Measurements from ENCODE around the gene KCNIP4.

KCNIP4 gene

DNA sequence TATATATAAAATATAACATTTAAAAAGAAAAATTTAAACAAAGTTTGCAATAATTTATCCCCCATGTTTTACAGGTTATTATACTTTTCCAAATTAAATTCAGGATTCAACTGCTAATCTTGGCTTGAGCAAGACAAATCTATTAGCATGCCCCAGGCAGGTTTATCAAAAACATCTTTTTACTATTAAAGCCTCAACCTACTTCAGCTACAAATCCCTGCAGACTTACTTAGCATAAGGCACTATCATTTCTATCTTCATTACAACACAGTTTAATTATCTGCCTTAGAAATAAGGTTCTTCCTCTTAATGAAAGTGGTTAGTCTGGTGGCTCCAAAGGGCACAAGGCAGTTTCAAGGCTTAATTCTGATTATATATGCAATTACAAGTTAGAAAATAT is 770.7 kb downstream of the KCNIP4 start:
- TF ChIP-seq, protein P1, sequence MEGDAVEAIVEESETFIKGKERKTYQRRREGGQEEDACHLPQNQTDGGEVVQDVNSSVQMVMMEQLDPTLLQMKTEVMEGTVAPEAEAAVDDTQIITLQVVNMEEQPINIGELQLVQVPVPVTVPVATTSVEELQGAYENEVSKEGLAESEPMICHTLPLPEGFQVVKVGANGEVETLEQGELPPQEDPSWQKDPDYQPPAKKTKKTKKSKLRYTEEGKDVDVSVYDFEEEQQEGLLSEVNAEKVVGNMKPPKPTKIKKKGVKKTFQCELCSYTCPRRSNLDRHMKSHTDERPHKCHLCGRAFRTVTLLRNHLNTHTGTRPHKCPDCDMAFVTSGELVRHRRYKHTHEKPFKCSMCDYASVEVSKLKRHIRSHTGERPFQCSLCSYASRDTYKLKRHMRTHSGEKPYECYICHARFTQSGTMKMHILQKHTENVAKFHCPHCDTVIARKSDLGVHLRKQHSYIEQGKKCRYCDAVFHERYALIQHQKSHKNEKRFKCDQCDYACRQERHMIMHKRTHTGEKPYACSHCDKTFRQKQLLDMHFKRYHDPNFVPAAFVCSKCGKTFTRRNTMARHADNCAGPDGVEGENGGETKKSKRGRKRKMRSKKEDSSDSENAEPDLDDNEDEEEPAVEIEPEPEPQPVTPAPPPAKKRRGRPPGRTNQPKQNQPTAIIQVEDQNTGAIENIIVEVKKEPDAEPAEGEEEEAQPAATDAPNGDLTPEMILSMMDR (IDR thresholded peaks at IDR 0.05) = no peak
- Histone ChIP-seq H3K4me3 (ENCODE audit: low read depth in 1 of 2, low read length in 1 of 2) (no peak overlapping the region), H3K9me3 (no peaks in the 10 kb centered on the region), H3K4me1 (ENCODE audit: control insufficient read depth in 1 of 2, insufficient read depth in 1 of 2, low read depth in 1 of 2, low read length in 1 of 2) (no peaks in the 10 kb centered on the region), H3K36me3 (no peaks in the 10 kb centered on the region), H3K27me3 (no peaks in the 10 kb centered on the region), H3K27ac (no peak overlapping the region)

DNA sequence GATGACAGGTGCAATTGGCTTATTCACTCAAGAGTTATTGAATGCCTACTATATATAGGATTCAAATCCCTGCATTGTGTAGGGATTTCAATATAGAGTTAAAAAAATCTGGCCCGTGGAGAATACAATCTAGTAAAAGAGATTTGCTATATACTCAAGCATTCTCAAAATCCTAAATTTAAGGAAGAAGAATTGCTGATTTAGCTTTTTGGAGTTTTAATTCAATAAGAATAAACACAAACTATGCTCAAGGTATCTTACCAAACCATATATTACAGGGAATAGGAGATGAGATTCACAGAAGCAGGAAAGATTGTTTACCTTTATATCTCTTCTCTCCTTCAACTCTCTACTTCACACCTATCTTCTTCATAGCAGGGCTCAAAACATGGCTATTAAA is 771.5 kb downstream of the KCNIP4 start:
- TF ChIP-seq, protein P1 (IDR thresholded peaks at IDR 0.05) = no peak
- Histone ChIP-seq H3K27me3 (no peaks in the 10 kb centered on the region), H3K27ac (no peak overlapping the region), H3K4me1 (ENCODE audit: control insufficient read depth in 1 of 2, insufficient read depth in 1 of 2, low read depth in 1 of 2, low read length in 1 of 2) (no peaks in the 10 kb centered on the region), H3K9me3 (no peaks in the 10 kb centered on the region), H3K4me3 (ENCODE audit: low read depth in 1 of 2, low read length in 1 of 2) (no peak overlapping the region), H3K36me3 (no peaks in the 10 kb centered on the region)

DNA sequence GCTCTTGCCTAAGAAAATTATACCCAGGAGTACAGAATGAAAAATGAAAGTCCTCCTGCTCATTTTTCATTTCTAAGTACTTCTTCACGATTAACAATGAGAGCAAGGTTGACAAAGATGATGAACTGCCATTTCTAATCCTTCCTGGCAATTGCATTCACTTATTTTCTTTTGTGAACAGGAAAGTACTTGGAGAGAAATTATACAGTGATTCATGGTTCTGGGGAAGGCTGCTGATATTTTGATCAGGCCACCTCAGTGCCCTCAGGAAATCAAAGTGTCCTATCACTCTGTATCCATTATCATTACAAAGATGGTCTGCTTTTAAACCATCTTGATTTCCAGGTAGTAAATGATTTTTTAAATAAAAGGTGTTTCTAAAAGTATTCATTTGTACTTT is 780.9 kb downstream of the KCNIP4 start:
- Histone ChIP-seq H3K27ac (no peak overlapping the region), H3K9me3 (no peaks in the 10 kb centered on the region), H3K4me3 (ENCODE audit: low read depth in 1 of 2, low read length in 1 of 2) (no peak overlapping the region), H3K4me1 (ENCODE audit: control insufficient read depth in 1 of 2, insufficient read depth in 1 of 2, low read depth in 1 of 2, low read length in 1 of 2) (no peaks in the 10 kb centered on the region), H3K27me3 (no peaks in the 10 kb centered on the region), H3K36me3 (no peaks in the 10 kb centered on the region)
- TF ChIP-seq, protein P1 (IDR thresholded peaks at IDR 0.05) = no peak

DNA sequence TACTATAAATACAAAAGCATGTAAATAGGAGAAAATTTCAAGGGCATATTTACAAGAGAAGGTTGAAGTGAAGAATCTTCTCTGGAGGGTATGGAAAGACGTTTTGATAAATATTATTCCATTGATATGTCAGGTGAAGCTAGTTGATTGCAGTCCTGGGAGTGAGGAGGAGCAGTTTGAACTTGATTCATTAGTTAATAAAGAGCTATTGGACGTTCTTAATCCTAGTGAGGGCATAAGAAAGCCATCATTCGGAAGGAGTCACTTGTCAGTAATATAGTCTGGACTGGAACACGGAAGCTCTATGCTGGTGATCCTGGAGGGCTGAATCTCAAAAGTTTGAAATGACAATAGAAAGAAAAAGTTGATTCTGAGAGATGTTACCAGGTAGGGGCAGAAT is 793.2 kb downstream of the KCNIP4 start:
- Histone ChIP-seq H3K4me3 (ENCODE audit: low read depth in 1 of 2, low read length in 1 of 2) (no peak overlapping the region), H3K27me3 (no peaks in the 10 kb centered on the region), H3K9me3 (no peaks in the 10 kb centered on the region), H3K36me3 (no peaks in the 10 kb centered on the region), H3K4me1 (ENCODE audit: control insufficient read depth in 1 of 2, insufficient read depth in 1 of 2, low read depth in 1 of 2, low read length in 1 of 2) (no peaks in the 10 kb centered on the region), H3K27ac (no peak overlapping the region)
- TF ChIP-seq, protein P1 (IDR thresholded peaks at IDR 0.05) = no peak

DNA sequence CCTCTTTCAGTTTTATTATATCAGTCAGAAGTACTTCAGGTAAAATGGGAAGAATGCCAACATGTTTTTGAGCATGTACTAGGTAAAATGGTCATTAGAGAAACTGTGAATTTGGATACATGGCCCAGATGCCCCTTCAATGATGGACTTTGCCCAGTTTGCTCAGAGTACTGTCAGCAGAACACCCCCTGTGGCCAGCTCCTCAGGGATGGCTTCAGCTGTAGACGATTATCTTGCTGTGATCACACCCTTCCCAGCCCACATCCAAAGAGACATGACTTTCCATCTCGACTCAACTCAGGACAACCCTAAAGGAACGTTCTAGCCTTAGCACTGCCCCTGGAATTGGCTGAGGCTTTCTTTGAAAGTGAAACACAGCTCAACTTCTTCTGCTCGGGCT is 809.2 kb downstream of the KCNIP4 start:
- no peak overlapping the region for H3K27ac ChIP-seq
- no peaks in the 10 kb centered on the region for H3K4me1 ChIP-seq (ENCODE audit: control insufficient read depth in 1 of 2, insufficient read depth in 1 of 2, low read depth in 1 of 2, low read length in 1 of 2)
- TF ChIP-seq, protein P1 (IDR thresholded peaks at IDR 0.05) = no peak
- H3K36me3 ChIP-seq = no peaks in the 10 kb centered on the region
- no peaks in the 10 kb centered on the region for H3K27me3 ChIP-seq
- H3K9me3 ChIP-seq = no peaks in the 10 kb centered on the region
- H3K4me3 ChIP-seq (ENCODE audit: low read depth in 1 of 2, low read length in 1 of 2) = no peak overlapping the region

DNA sequence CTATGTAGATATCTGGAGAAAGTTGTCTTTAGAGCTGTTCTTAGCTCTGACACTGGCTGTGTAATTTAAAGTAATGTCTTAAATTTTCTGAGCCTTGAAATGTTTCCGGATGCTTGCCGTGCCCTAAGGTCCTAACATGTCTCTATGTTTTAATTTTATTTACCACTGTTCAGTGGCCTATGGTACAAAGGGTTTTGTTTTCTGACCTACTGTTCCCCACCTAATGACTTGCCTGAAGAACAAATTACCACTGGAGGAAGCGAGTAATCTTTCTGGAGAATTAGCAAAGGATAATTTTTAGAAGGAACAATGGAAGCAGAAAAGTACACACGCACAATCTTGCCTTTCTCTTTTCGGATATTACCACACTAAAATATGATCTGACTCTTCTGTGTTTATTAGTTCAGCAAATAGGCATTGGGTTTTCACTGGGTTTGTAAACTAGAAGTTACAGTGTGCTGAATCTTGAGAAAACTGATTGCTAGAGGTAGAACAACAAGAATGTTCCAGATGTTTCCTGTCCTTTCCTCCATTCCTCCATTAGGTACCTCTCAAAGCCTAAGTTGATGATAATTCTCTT is 812.4 kb downstream of the KCNIP4 start:
- H3K9me3 ChIP-seq = no peaks in the 10 kb centered on the region
- TF ChIP-seq, protein P1 (IDR thresholded peaks at IDR 0.05) = no peak
- H3K4me3 ChIP-seq (ENCODE audit: low read depth in 1 of 2, low read length in 1 of 2) = no peak overlapping the region
- no peak overlapping the region for H3K27ac ChIP-seq
- H3K36me3 ChIP-seq = no peaks in the 10 kb centered on the region
- H3K4me1 ChIP-seq (ENCODE audit: control insufficient read depth in 1 of 2, insufficient read depth in 1 of 2, low read depth in 1 of 2, low read length in 1 of 2) = no peaks in the 10 kb centered on the region
- no peaks in the 10 kb centered on the region for H3K27me3 ChIP-seq

Data from neutrophil (primary cell).